PC-9 (cell line): ENCODE data around the gene FOXD2. TPM values are rescaled to one million over a fixed set of nuclear protein-coding genes. Genes with fewer than 3 reads are reported as not detected.

Experiments
- BruUV-seq: library from RNA; stranded (reverse); fragments of 400-500 nt; replicated peaks from 2 replicates; lab custom pipeline; 2021; lab: Mats Ljungman, UMichigan
- CTCF ChIA-PET: fragments of 300-600 bp; sonication (Branson Sonifier 250); formaldehyde crosslinking; loops from one replicate; lab custom pipeline; 2022; ENCODE audit warnings: antibody characterized with exemption; lab: Charles Lee
- POLR2A ChIA-PET: fragments of 300-600 bp; sonication (Branson Sonifier 250); formaldehyde crosslinking; loops from one replicate; lab custom pipeline; 2022; ENCODE audit warnings: antibody characterized with exemption; ENCODE audit not compliant: unreplicated experiment; lab: Charles Lee
- DNase-seq, 2 experiments: peaks; one replicate each; pipeline versions ENCODE4 v3.0.0 to v3.0.0-alpha.2; 2015 to 2022; ENCODE audit warnings: mixed read lengths in 1 of 2
- H2AFZ ChIP-seq: fragments of 200-600 bp; sonication (generic); 2 replicates; pipeline ENCODE4 v1.8.1; 2017; ENCODE audit warnings: antibody characterized with exemption
- H3F3A ChIP-seq: fragments of 200-600 bp; sonication (generic); 2 replicates; pipeline ENCODE4 v1.8.1; 2017; ENCODE audit warnings: antibody characterized with exemption, mild to moderate bottlenecking, low read depth; ENCODE audit not compliant: insufficient read depth
- H3K27ac ChIP-seq: fragments of 200-600 bp; sonication (generic); 2 replicates; pipeline ENCODE4 v1.6.1; 2016; ENCODE audit warnings: mixed run types
- H3K27me3 ChIP-seq: fragments of 200-600 bp; sonication (generic); 2 replicates; pipeline ENCODE4 v1.6.1; 2016; ENCODE audit warnings: low read depth, mixed run types; ENCODE audit not compliant: insufficient read depth
- H3K36me3 ChIP-seq: fragments of 200-600 bp; sonication (generic); 2 replicates; pipeline ENCODE4 v1.6.1; 2016; ENCODE audit warnings: low read depth, mixed run types
- H3K4me1 ChIP-seq: fragments of 200-600 bp; sonication (generic); replicated peaks from 2 replicates; pipeline ENCODE4 v1.6.1; 2016; ENCODE audit warnings: mixed run types; ENCODE audit not compliant: insufficient read depth
- H3K4me2 ChIP-seq: fragments of 200-600 bp; sonication (generic); 2 replicates; pipeline ENCODE4 v1.6.1; 2017; ENCODE audit warnings: mixed run types
- H3K4me3 ChIP-seq: fragments of 200-600 bp; sonication (generic); 2 replicates; pipeline ENCODE4 v1.6.1; 2016; ENCODE audit warnings: mixed run types
- H3K79me2 ChIP-seq: fragments of 200-600 bp; sonication (generic); 2 replicates; pipeline ENCODE4 v1.6.1; 2017; ENCODE audit warnings: low read depth, mixed run types
- H3K9me2 ChIP-seq: fragments of 200-600 bp; sonication (generic); 2 replicates; pipeline ENCODE4 v1.8.1; 2017; ENCODE audit warnings: mild to moderate bottlenecking; ENCODE audit not compliant: insufficient read depth
- H3K9me3 ChIP-seq: fragments of 200-600 bp; sonication (generic); 2 replicates; pipeline ENCODE4 v1.8.1; 2016; ENCODE audit warnings: low read depth; ENCODE audit not compliant: insufficient read depth
- H4K20me1 ChIP-seq: fragments of 200-600 bp; sonication (generic); 2 replicates; pipeline ENCODE4 v1.8.1; 2017; ENCODE audit not compliant: insufficient read depth
- CTCF ChIP-seq: fragments of 200-600 bp; sonication (generic); conservative IDR thresholded peaks from 2 replicates; pipeline ENCODE4 v1.6.1; 2017; ENCODE audit warnings: mixed run types, antibody characterized with exemption, mild to moderate bottlenecking, moderate library complexity
- EZH2 ChIP-seq: fragments of 200-600 bp; sonication (generic); IDR thresholded peaks from 2 replicates; pipeline ENCODE4 v1.8.0; 2017; ENCODE audit warnings: antibody characterized with exemption, low read depth
- intact Hi-C: fragments of 100-400 bp; cut with micrococcal nuclease; formaldehyde crosslinking; loops from one replicate; pipeline ENCODE4 v1.10.0; 2022; ENCODE audit not compliant: unreplicated experiment
- total RNA-seq: library from RNA; stranded (reverse); gene quantifications from 2 replicates; pipeline ENCODE4 v1.2.3, GENCODE V29; 2021

The FOXD2 gene
- total RNA-seq, 1 experiment from 2014 or later, result 0.35 TPM

GRCh38 chr1:47459253-47459788, 21.5 kb downstream of the FOXD2 start:
- POLR2A ChIA-PET, result no interaction called here
- no peaks in the 10 kb centered on the region for H3K79me2 ChIP-seq
- H3K4me1 ChIP-seq, result no peaks in the 10 kb centered on the region
- H3F3A ChIP-seq, result no peaks in the 10 kb centered on the region
- CTCF ChIA-PET, result no interaction called here
- H3K4me3 ChIP-seq, result no peak overlapping the region
- no peak overlapping the region for H3K4me2 ChIP-seq
- BruUV-seq, result no TSS peak
- H3K27me3 ChIP-seq, result peaks cover 31% of the 10 kb centered on the region
- H3K9me3 ChIP-seq, result no peaks in the 10 kb centered on the region
- H4K20me1 ChIP-seq, result no peaks in the 10 kb centered on the region
- TF ChIP-seq CTCF, result no peak
- TF ChIP-seq EZH2, result no peak
- H3K36me3 ChIP-seq, result no peaks in the 10 kb centered on the region
- no peaks in the 10 kb centered on the region for H3K9me2 ChIP-seq
- intact Hi-C loops, result no loop called here
- no peak overlapping the region for H3K27ac ChIP-seq
- H2AFZ ChIP-seq, result no peak overlapping the region
- no peak for DNase-seq

GRCh38 chr1:47460040-47460439, 22.2 kb downstream of the FOXD2 start:
- intact Hi-C loops, result no loop called here
- CTCF ChIA-PET, result no interaction called here

GRCh38 chr1:47460456-47460855, 22.6 kb downstream of the FOXD2 start:
- H3K36me3 ChIP-seq, result no peaks in the 10 kb centered on the region
- H3K27me3 ChIP-seq, result peaks cover 31% of the 10 kb centered on the region
- H2AFZ ChIP-seq, result no peak overlapping the region
- H3K9me3 ChIP-seq, result no peaks in the 10 kb centered on the region
- H4K20me1 ChIP-seq, result no peaks in the 10 kb centered on the region
- H3F3A ChIP-seq, result no peaks in the 10 kb centered on the region
- intact Hi-C loops, result no loop called here
- no peak overlapping the region for H3K27ac ChIP-seq
- POLR2A ChIA-PET, result no interaction called here
- H3K79me2 ChIP-seq, result no peaks in the 10 kb centered on the region
- CTCF ChIA-PET, result no interaction called here
- H3K9me2 ChIP-seq, result no peaks in the 10 kb centered on the region
- H3K4me3 ChIP-seq, result no peak overlapping the region
- TF ChIP-seq EZH2 (no peak), CTCF (no peak)
- no peak overlapping the region for H3K4me2 ChIP-seq
- DNase-seq, result no peak
- no peaks in the 10 kb centered on the region for H3K4me1 ChIP-seq
- BruUV-seq, result no TSS peak

More at GRCh38 chr1:47460040-47460439, 22.2 kb downstream of the FOXD2 start:
- no peak overlapping the region for H3K27ac ChIP-seq
- H3K4me3 ChIP-seq, result no peak overlapping the region
- no peaks in the 10 kb centered on the region for H3K9me3 ChIP-seq
- no peaks in the 10 kb centered on the region for H4K20me1 ChIP-seq
- H3K9me2 ChIP-seq, result no peaks in the 10 kb centered on the region
- no peak for TF ChIP-seq CTCF
- no peak for TF ChIP-seq EZH2
- H3K4me1 ChIP-seq, result no peaks in the 10 kb centered on the region
- H3K4me2 ChIP-seq, result no peak overlapping the region
- peaks cover 31% of the 10 kb centered on the region for H3K27me3 ChIP-seq
- H3K79me2 ChIP-seq, result no peaks in the 10 kb centered on the region
- POLR2A ChIA-PET, result no interaction called here
- BruUV-seq, result no TSS peak
- no peaks in the 10 kb centered on the region for H3F3A ChIP-seq
- DNase-seq, result no peak
- no peaks in the 10 kb centered on the region for H3K36me3 ChIP-seq
- H2AFZ ChIP-seq, result no peak overlapping the region
